NCI-H1105 treated with DMSO at 0.1 percent for 48 hours (cell line): Measurements from ENCODE around the gene RAPGEF4.
A peak's percentile ranks its signal among the peaks of the same experiment; 100 is the strongest.
"Not testable (repeated sequence)": the region's sequence is repeated elsewhere in the genome, so short reads cannot be mapped to it uniquely, and the experiment has no call there.

ENCODE experiments used
- DNase-seq: peaks from one replicate; lab custom pipeline; 2025; lab: John Stamatoyannopoulos, UW

The RAPGEF4 gene

GRCh38 chr2:172774302-172774701 lies 38.7 kb downstream of the RAPGEF4 start:
- no peak for DNase-seq

GRCh38 chr2:172775319-172775718 lies 39.7 kb downstream of the RAPGEF4 start:
- DNase-seq: no peak

- DNase-seq: no peak
Observed at GRCh38 chr2:172777431-172777830, 41.8 kb downstream of the RAPGEF4 start.

- no peak for DNase-seq
Observed at GRCh38 chr2:172782506-172783164, 47.0 kb downstream of the RAPGEF4 start.

DNA sequence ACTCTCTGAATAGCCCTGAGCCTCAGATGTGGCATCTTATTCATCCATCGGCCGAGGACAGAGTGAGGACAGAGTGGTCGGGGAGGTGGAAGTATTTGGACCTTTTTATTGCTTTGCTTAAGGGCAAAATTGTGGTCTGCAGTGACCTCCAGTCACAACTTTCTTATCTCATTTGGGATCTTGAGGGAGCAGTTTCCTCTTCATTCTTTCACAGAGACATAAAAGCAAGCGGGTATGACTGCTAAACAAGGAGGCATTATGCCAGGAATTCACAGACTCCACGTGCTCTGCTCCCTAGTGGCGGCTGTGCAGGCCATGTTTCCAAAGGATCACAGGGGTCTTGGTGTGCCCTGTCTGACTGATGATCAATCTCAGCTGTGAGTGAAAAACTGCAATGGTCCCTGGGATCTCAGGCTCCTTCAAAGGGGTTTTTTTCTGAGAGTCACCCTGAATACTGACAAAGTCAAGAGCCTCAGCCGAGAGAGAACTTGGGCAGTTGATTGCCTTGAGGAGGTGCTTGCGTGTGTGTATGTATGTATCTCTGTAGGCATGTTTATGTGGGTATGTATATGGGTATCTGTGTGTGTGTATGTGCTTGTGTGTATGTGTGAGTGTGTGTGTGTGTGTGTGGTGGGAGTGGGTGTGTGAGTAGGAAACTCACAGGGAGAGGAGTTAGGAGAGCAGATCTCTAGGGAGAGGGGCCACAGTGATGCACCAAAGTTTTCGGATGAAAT lies 47.7 kb downstream of the RAPGEF4 start:
- DNase-seq: no peak

- DNase-seq: no peak
Observed at GRCh38 chr2:172788871-172789270, 53.2 kb downstream of the RAPGEF4 start.

DNA sequence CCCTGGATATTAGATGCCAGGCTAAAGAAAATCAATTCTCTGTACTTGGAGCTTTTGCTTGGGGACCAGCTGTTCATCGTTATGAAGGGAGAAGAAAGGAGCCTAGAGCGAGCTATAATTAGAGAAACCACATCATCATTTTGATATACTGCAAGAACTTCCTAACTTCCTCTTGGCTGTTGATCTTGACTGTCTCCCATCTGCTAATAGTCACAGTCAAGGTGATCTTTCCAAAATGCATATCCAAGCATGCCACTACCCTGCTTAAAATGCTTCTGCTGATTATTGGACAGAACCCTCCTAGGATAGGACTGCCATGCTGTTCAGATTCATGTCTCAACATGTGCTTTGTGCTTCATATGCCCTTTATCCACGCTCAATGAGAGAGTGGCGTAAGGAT lies 54.8 kb downstream of the RAPGEF4 start:
- peak; percentile 6 for DNase-seq

GRCh38 chr2:172791953-172792352 lies 56.3 kb downstream of the RAPGEF4 start:
- no peak for DNase-seq

- no peak for DNase-seq
Observed at GRCh38 chr2:172792711-172793110, 57.1 kb downstream of the RAPGEF4 start.

DNA sequence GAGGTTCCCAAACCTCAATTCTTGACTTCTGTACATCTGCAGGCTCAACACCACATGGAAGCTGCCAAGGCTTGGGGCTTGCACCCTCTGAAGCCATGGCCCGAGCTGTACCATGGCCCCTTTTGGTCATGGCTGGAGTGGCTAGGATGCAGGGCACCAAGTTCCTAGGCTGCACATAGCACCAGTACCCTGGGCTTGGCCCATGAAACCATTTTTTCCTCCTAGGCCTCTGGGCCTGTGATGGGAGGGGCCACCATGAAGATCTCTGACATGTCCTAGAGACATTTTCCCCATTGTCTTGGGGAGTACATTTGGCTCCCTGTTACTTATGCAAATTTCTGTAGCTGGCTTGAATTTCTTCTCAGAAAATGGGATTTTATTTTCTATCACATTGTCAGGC lies 67.7 kb downstream of the RAPGEF4 start:
- not testable (repeated sequence) for DNase-seq

- DNase-seq: no peak
Observed at GRCh38 chr2:172804423-172804822, 68.8 kb downstream of the RAPGEF4 start.

- peak; percentile 76 for DNase-seq
Observed at GRCh38 chr2:172806493-172806892, 70.8 kb downstream of the RAPGEF4 start.

GRCh38 chr2:172806996-172807395 lies 71.4 kb downstream of the RAPGEF4 start:
- no peak for DNase-seq

GRCh38 chr2:172808156-172808555 lies 72.5 kb downstream of the RAPGEF4 start:
- no peak for DNase-seq

DNA sequence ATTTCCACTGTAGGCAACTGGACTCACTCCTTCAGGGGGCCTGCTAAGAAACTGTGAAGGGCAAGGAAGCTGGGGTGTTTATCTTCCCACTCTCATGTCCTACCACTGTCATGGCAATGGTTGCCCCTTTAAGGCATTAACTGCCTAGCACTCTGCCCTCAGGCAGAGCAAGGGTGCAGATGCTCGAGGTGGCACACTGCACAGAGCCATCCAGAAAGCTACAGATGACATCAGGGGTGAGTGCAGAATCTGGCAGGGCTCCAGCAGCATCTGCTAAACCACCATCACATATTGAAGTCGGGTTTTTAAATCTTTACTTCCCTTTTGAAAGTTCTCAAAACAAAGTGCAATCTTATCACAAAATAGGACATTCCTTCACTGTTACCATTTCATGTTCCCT lies 75.4 kb downstream of the RAPGEF4 start:
- DNase-seq: no peak

DNA sequence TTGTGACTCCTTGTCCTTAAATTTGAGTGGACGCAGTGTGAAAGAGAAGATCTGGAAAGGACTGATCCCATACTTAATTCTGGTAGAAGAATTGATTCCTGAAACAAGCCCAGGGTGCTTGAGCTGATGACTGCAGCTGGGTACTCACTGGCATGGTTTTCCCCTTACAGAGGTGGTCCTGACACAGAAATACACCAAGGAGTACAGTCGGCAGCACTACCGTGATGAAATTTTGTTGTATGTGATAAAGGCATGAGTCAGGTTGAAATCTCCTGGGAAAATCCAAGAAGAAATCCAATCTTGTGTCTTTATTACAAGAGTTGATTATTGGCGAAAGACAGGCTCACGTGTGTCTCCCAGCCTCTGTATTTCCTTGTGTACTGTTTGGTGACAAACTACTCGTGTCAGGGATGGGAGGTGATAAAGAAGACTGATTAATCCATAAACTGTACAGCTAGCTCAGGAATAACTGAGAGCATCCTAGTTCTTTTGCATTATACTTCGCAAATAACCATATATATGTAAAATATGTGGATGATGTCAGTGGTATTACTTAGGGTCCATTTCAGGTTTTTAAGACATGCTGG lies 76.6 kb downstream of the RAPGEF4 start:
- no peak for DNase-seq

- peak; percentile 4 for DNase-seq
Observed at GRCh38 chr2:172813314-172813888, 77.8 kb downstream of the RAPGEF4 start.

DNA sequence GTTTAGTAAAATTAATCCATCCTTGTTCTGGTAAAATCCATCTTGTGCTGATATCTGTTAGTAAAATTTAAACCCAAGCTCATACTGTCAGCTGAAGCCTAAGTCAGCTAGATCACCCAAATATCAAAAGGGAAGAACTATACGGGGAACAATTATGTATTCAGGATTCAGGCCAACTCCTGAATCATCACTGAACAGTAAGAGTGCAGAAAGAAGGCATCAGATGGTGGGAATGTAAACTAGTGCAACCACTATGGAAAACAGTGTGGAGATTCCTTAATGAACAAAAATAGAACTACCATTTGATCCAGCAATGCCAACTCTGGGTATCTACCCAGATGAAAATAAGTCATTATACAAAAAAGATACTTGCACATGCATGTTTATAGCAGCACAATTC lies 81.8 kb downstream of the RAPGEF4 start:
- DNase-seq: no peak

GRCh38 chr2:172819943-172820342 lies 84.3 kb downstream of the RAPGEF4 start:
- DNase-seq: no peak

- DNase-seq: no peak
Observed at GRCh38 chr2:172821370-172822338, 86.0 kb downstream of the RAPGEF4 start.

- DNase-seq: no peak
Observed at GRCh38 chr2:172822585-172822984, 86.9 kb downstream of the RAPGEF4 start.
